OCI-LY3 (cell line): ENCODE results near the gene ST7.

ENCODE experiments used
- H2AFZ ChIP-seq: fragments of 200-600, 300-600 bp; shearing (Covaris generic); 2 replicates; pipeline ENCODE4 v1.6.0; 2014; ENCODE audit warnings: antibody characterized with exemption, low read depth, low read length
- H3K27ac ChIP-seq: fragments of 200-600, 300-600 bp; sonication (generic); 2 replicates; pipeline ENCODE4 v1.5.1; 2014; ENCODE audit warnings: mild to moderate bottlenecking, low read length, moderate library complexity, mixed read lengths
- H3K27me3 ChIP-seq: fragments of 200-600, 300-600 bp; sonication (generic); 2 replicates; pipeline ENCODE4 v1.6.1; 2014; ENCODE audit warnings: low read depth, low read length, mixed read lengths
- H3K36me3 ChIP-seq: fragments of 200-600, 300-600 bp; sonication (generic); replicated peaks from 2 replicates; pipeline ENCODE3; 2014; ENCODE audit warnings: low read depth, low read length, mixed read lengths
- H3K4me1 ChIP-seq: fragments of 300-600, 200-600 bp; sonication (generic); 2 replicates; pipeline ENCODE4 v1.6.1; 2014; ENCODE audit warnings: low read length, mixed read lengths
- H3K4me2 ChIP-seq: fragments of 200-600, 300-600 bp; sonication (generic); 2 replicates; pipeline ENCODE4 v1.6.1; 2014; ENCODE audit warnings: low read length, mixed read lengths
- H3K4me3 ChIP-seq: fragments of 300-600, 200-600 bp; sonication (generic); 2 replicates; pipeline ENCODE4 v1.5.1; 2014; ENCODE audit warnings: antibody characterized with exemption, mild to moderate bottlenecking, low read length, moderate library complexity
- H3K79me2 ChIP-seq: fragments of 300-600, 200-600 bp; shearing (Covaris generic); 2 replicates; pipeline ENCODE4 v1.6.1; 2014; ENCODE audit warnings: mild to moderate bottlenecking, low read length, mixed read lengths
- H3K9ac ChIP-seq: fragments of 300-600, 200-600 bp; shearing (Covaris generic); 2 replicates; pipeline ENCODE4 v1.6.0; 2014; ENCODE audit warnings: mild to moderate bottlenecking, low read length, moderate library complexity
- H3K9me3 ChIP-seq: fragments of 200-600, 300-600 bp; shearing (Covaris generic); 2 replicates; pipeline ENCODE4 v1.6.1; 2014; ENCODE audit warnings: low read length, mixed read lengths; ENCODE audit not compliant: insufficient read depth
- H4K20me1 ChIP-seq: fragments of 200-600, 300-600 bp; sonication (generic); 2 replicates; pipeline ENCODE4 v1.6.1; 2016; ENCODE audit warnings: low read length, mixed read lengths; ENCODE audit not compliant: insufficient read depth
- EZH2phosphoT487 ChIP-seq: fragments of 200-600 bp; shearing (Covaris generic); IDR thresholded peaks from 2 replicates; pipeline ENCODE4 v1.6.1; 2018; ENCODE audit warnings: antibody characterized with exemption, mixed run types, low read depth
- TF ChIP-seq, protein P1 (sequence below): fragments of 200-600, 300-600 bp; sonication (generic); IDR thresholded peaks from 2 replicates; pipeline ENCODE4 v1.5.1; 2014; ENCODE audit warnings: antibody characterized with exemption, low read length, low read depth

ST7 gene

DNA sequence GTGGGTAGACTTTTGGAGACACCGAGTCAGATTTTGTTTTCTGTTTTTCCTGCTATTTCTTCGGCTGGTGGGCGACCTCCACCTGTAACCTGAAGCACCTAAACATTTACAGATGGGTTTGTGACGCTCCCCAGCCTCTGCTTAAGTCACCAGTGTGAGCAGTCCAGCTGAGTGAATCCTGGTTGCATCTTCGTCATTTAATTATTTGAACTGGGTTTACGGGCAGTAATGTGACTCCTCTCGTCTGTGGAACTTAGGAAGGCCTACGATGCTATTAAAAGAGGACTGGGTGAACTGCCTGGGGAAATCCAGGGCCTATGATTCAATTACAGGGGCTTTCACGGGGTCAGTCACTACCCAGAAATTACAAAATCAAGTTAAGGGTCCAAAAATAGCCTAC lies 317.1 kb downstream of the ST7 start:
- Histone ChIP-seq H3K4me1 (no peaks in the 10 kb centered on the region), H3K27me3 (no peaks in the 10 kb centered on the region), H4K20me1 (no peaks in the 10 kb centered on the region), H3K27ac (no peak overlapping the region), H3K9ac (no peak overlapping the region), H2AFZ (no peak overlapping the region), H3K4me2 (no peak overlapping the region), H3K79me2 (no peaks in the 10 kb centered on the region), H3K4me3 (no peak overlapping the region), H3K36me3 (no peaks in the 10 kb centered on the region), H3K9me3 (no peaks in the 10 kb centered on the region)
- TF ChIP-seq, protein P1, sequence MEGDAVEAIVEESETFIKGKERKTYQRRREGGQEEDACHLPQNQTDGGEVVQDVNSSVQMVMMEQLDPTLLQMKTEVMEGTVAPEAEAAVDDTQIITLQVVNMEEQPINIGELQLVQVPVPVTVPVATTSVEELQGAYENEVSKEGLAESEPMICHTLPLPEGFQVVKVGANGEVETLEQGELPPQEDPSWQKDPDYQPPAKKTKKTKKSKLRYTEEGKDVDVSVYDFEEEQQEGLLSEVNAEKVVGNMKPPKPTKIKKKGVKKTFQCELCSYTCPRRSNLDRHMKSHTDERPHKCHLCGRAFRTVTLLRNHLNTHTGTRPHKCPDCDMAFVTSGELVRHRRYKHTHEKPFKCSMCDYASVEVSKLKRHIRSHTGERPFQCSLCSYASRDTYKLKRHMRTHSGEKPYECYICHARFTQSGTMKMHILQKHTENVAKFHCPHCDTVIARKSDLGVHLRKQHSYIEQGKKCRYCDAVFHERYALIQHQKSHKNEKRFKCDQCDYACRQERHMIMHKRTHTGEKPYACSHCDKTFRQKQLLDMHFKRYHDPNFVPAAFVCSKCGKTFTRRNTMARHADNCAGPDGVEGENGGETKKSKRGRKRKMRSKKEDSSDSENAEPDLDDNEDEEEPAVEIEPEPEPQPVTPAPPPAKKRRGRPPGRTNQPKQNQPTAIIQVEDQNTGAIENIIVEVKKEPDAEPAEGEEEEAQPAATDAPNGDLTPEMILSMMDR: no peak

- H3K9me3 ChIP-seq: no peaks in the 10 kb centered on the region
- no peak overlapping the region for H3K9ac ChIP-seq
- no peak overlapping the region for H3K27ac ChIP-seq
- no peaks in the 10 kb centered on the region for H3K4me1 ChIP-seq
- H3K36me3 ChIP-seq: no peaks in the 10 kb centered on the region
- H3K4me2 ChIP-seq: no peak overlapping the region
- H3K27me3 ChIP-seq: 0 out of 2 replicates have a peak, but pooled peaks cover 2% of the 10 kb centered on the region
- H3K4me3 ChIP-seq: no peak overlapping the region
- no peak for TF ChIP-seq EZH2phosphoT487
- H2AFZ ChIP-seq: no peak overlapping the region
- no peaks in the 10 kb centered on the region for H3K79me2 ChIP-seq
- H4K20me1 ChIP-seq: no peaks in the 10 kb centered on the region
Observed at GRCh38 chr7:117271566-117271965, 318.3 kb downstream of the ST7 start.

GRCh38 chr7:117272017-117272759 lies 318.9 kb downstream of the ST7 start:
- no peak overlapping the region for H2AFZ ChIP-seq
- H3K27ac ChIP-seq: no peak overlapping the region
- 0 out of 2 replicates have a peak, but pooled peaks cover 2% of the 10 kb centered on the region for H3K27me3 ChIP-seq
- no peaks in the 10 kb centered on the region for H3K79me2 ChIP-seq
- H3K9me3 ChIP-seq: no peaks in the 10 kb centered on the region
- no peak overlapping the region for H3K9ac ChIP-seq
- no peaks in the 10 kb centered on the region for H3K4me1 ChIP-seq
- H3K36me3 ChIP-seq: no peaks in the 10 kb centered on the region
- H3K4me2 ChIP-seq: no peak overlapping the region
- no peaks in the 10 kb centered on the region for H4K20me1 ChIP-seq
- no peak overlapping the region for H3K4me3 ChIP-seq
- TF ChIP-seq, protein P1: no peak
- TF ChIP-seq EZH2phosphoT487: no peak

DNA sequence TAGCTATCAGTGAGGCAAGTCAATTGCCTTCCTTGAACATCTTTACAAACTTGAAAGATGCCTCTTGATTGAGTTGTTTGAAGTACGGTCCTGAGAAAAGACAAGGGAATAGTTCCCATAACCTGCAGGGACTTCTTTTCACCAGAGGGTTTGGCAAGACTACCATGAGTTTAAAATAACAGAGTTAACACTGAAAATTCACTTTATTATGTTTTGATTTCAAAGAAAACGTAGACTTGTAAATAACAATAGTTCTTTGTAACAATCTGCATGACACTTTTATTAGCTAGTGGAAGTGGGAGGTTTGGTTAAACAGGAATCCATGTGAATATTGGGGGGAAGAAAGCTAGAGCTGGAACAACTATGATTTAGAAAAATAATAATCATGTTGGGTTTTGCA lies 320.0 kb downstream of the ST7 start:
- no peak overlapping the region for H3K27ac ChIP-seq
- H3K4me1 ChIP-seq: no peaks in the 10 kb centered on the region
- no peak overlapping the region for H3K4me3 ChIP-seq
- H4K20me1 ChIP-seq: no peaks in the 10 kb centered on the region
- H2AFZ ChIP-seq: no peak overlapping the region
- 0 out of 2 replicates have a peak, but pooled peaks cover 2% of the 10 kb centered on the region for H3K27me3 ChIP-seq
- H3K4me2 ChIP-seq: no peak overlapping the region
- H3K9ac ChIP-seq: no peak overlapping the region
- no peaks in the 10 kb centered on the region for H3K36me3 ChIP-seq
- no peaks in the 10 kb centered on the region for H3K9me3 ChIP-seq
- H3K79me2 ChIP-seq: no peaks in the 10 kb centered on the region
- TF ChIP-seq, protein P1: no peak
- no peak for TF ChIP-seq EZH2phosphoT487
